Measurements from ENCODE around the gene MXRA7.

MXRA7 gene

GRCh38 chr17:76673729-76674128 lies 37.0 kb downstream of the MXRA7 start:
- 90 to 97% methylated on average over 4 of the region's 5 CpGs for WGBS, 2 experiments (ENCODE audit: insufficient coverage in 2 of 2)
- no peak overlapping the region for H3K27ac ChIP-seq (ENCODE audit: low read depth, low read length, severe bottlenecking)

GRCh38 chr17:76672892-76673291 lies 37.9 kb downstream of the MXRA7 start:
- Histone ChIP-seq H3K4me3 (ENCODE audit: extremely low read depth, insufficient read depth, low read length, poor library complexity, severe bottlenecking) (no peak overlapping the region), H3K4me1 (ENCODE audit: control insufficient read depth, insufficient read depth, low read length, poor library complexity, severe bottlenecking) (peaks cover 6% of the 10 kb centered on the region), H3K36me3 (ENCODE audit: control insufficient read depth, insufficient read depth, low read length) (no peaks in the 10 kb centered on the region), H3K9me3 (ENCODE audit: control insufficient read depth, low read length) (no peaks in the 10 kb centered on the region), H3K27ac (ENCODE audit: low read depth, low read length, severe bottlenecking) (no peak overlapping the region)
- 90 to 92% methylated on average over 3 of the region's 3 CpGs for WGBS, 2 experiments (ENCODE audit: insufficient coverage in 2 of 2)

More at GRCh38 chr17:76673729-76674128, 37.0 kb downstream of the MXRA7 start:
- Histone ChIP-seq H3K36me3 (ENCODE audit: control insufficient read depth, insufficient read depth, low read length) (peaks cover 1% of the 10 kb centered on the region), H3K9me3 (ENCODE audit: control insufficient read depth, low read length) (no peaks in the 10 kb centered on the region), H3K4me1 (ENCODE audit: control insufficient read depth, insufficient read depth, low read length, poor library complexity, severe bottlenecking) (peaks cover 6% of the 10 kb centered on the region), H3K4me3 (ENCODE audit: extremely low read depth, insufficient read depth, low read length, poor library complexity, severe bottlenecking) (no peak overlapping the region)

- Histone ChIP-seq H3K36me3 (ENCODE audit: control insufficient read depth, insufficient read depth, low read length) (no peaks in the 10 kb centered on the region), H3K4me1 (ENCODE audit: control insufficient read depth, insufficient read depth, low read length, poor library complexity, severe bottlenecking) (peaks cover 6% of the 10 kb centered on the region), H3K4me3 (ENCODE audit: extremely low read depth, insufficient read depth, low read length, poor library complexity, severe bottlenecking) (peak overlapping the region; percentile 68), H3K27ac (ENCODE audit: low read depth, low read length, severe bottlenecking) (no peak overlapping the region), H3K9me3 (ENCODE audit: control insufficient read depth, low read length) (no peaks in the 10 kb centered on the region)
- WGBS, 2 experiments (ENCODE audit: insufficient coverage in 2 of 2), result 76 to 86% methylated on average over 8 to 13 of the region's 13 CpGs
Observed at GRCh38 chr17:76672270-76672851, 38.4 kb downstream of the MXRA7 start.

GRCh38 chr17:76671912-76672262 lies 38.9 kb downstream of the MXRA7 start:
- peak overlapping the region; percentile 29 for H3K27ac ChIP-seq (ENCODE audit: low read depth, low read length, severe bottlenecking)
- no peaks in the 10 kb centered on the region for H3K36me3 ChIP-seq (ENCODE audit: control insufficient read depth, insufficient read depth, low read length)
- peaks cover 6% of the 10 kb centered on the region for H3K4me1 ChIP-seq (ENCODE audit: control insufficient read depth, insufficient read depth, low read length, poor library complexity, severe bottlenecking)
- WGBS, 2 experiments (ENCODE audit: insufficient coverage in 2 of 2), result 4 to 6% methylated on average over 18 of the region's 19 CpGs
- no peaks in the 10 kb centered on the region for H3K9me3 ChIP-seq (ENCODE audit: control insufficient read depth, low read length)
- peak overlapping the region; percentile 68 for H3K4me3 ChIP-seq (ENCODE audit: extremely low read depth, insufficient read depth, low read length, poor library complexity, severe bottlenecking)

- H3K4me3 ChIP-seq (ENCODE audit: extremely low read depth, insufficient read depth, low read length, poor library complexity, severe bottlenecking), result peak overlapping the region; percentile 68
- H3K27ac ChIP-seq (ENCODE audit: low read depth, low read length, severe bottlenecking), result no peak overlapping the region
- H3K36me3 ChIP-seq (ENCODE audit: control insufficient read depth, insufficient read depth, low read length), result no peaks in the 10 kb centered on the region
- peaks cover 6% of the 10 kb centered on the region for H3K4me1 ChIP-seq (ENCODE audit: control insufficient read depth, insufficient read depth, low read length, poor library complexity, severe bottlenecking)
- H3K9me3 ChIP-seq (ENCODE audit: control insufficient read depth, low read length), result no peaks in the 10 kb centered on the region
- WGBS, 2 experiments (ENCODE audit: insufficient coverage in 2 of 2), result 27 to 32% methylated on average over 27 to 32 of the region's 32 CpGs
Observed at GRCh38 chr17:76671123-76671911, 39.4 kb downstream of the MXRA7 start.

- Histone ChIP-seq H3K9me3 (ENCODE audit: control insufficient read depth, low read length) (no peaks in the 10 kb centered on the region), H3K4me1 (ENCODE audit: control insufficient read depth, insufficient read depth, low read length, poor library complexity, severe bottlenecking) (peaks cover 6% of the 10 kb centered on the region), H3K36me3 (ENCODE audit: control insufficient read depth, insufficient read depth, low read length) (no peaks in the 10 kb centered on the region), H3K27ac (ENCODE audit: low read depth, low read length, severe bottlenecking) (no peak overlapping the region), H3K4me3 (ENCODE audit: extremely low read depth, insufficient read depth, low read length, poor library complexity, severe bottlenecking) (no peak overlapping the region)
- 91 to 94% methylated on average over 8 to 9 of the region's 9 CpGs for WGBS, 2 experiments (ENCODE audit: insufficient coverage in 2 of 2)
Observed at GRCh38 chr17:76670718-76671122, 40.0 kb downstream of the MXRA7 start.

GRCh38 chr17:76670020-76670717 lies 40.6 kb downstream of the MXRA7 start:
- no peak overlapping the region for H3K4me3 ChIP-seq (ENCODE audit: extremely low read depth, insufficient read depth, low read length, poor library complexity, severe bottlenecking)
- H3K36me3 ChIP-seq (ENCODE audit: control insufficient read depth, insufficient read depth, low read length), result no peaks in the 10 kb centered on the region
- 95 to 100% methylated on average over 4 of the region's 9 CpGs for WGBS, 2 experiments (ENCODE audit: insufficient coverage in 2 of 2)
- H3K9me3 ChIP-seq (ENCODE audit: control insufficient read depth, low read length), result no peaks in the 10 kb centered on the region
- H3K4me1 ChIP-seq (ENCODE audit: control insufficient read depth, insufficient read depth, low read length, poor library complexity, severe bottlenecking), result peaks cover 6% of the 10 kb centered on the region
- no peak overlapping the region for H3K27ac ChIP-seq (ENCODE audit: low read depth, low read length, severe bottlenecking)

GRCh38 chr17:76667786-76668453 lies 42.8 kb downstream of the MXRA7 start:
- Histone ChIP-seq H3K36me3 (ENCODE audit: control insufficient read depth, insufficient read depth, low read length) (no peaks in the 10 kb centered on the region), H3K9me3 (ENCODE audit: control insufficient read depth, low read length) (no peaks in the 10 kb centered on the region), H3K27ac (ENCODE audit: low read depth, low read length, severe bottlenecking) (no peak overlapping the region), H3K4me3 (ENCODE audit: extremely low read depth, insufficient read depth, low read length, poor library complexity, severe bottlenecking) (no peak overlapping the region), H3K4me1 (ENCODE audit: control insufficient read depth, insufficient read depth, low read length, poor library complexity, severe bottlenecking) (peaks cover 6% of the 10 kb centered on the region)
- 83 to 89% methylated on average over 12 to 13 of the region's 14 CpGs for WGBS, 2 experiments (ENCODE audit: insufficient coverage in 2 of 2)

- whole genome bisulfite sequencing, 2 experiments (ENCODE audit: insufficient coverage in 2 of 2), result 83 to 95% methylated on average over 2 of the region's 2 CpGs
- H3K36me3 ChIP-seq (ENCODE audit: control insufficient read depth, insufficient read depth, low read length), result no peaks in the 10 kb centered on the region
- H3K4me3 ChIP-seq (ENCODE audit: extremely low read depth, insufficient read depth, low read length, poor library complexity, severe bottlenecking), result no peak overlapping the region
- H3K27ac ChIP-seq (ENCODE audit: low read depth, low read length, severe bottlenecking), result no peak overlapping the region
- no peaks in the 10 kb centered on the region for H3K9me3 ChIP-seq (ENCODE audit: control insufficient read depth, low read length)
- H3K4me1 ChIP-seq (ENCODE audit: control insufficient read depth, insufficient read depth, low read length, poor library complexity, severe bottlenecking), result peaks cover 6% of the 10 kb centered on the region
Observed at GRCh38 chr17:76667491-76667755, 43.3 kb downstream of the MXRA7 start.

GRCh38 chr17:76660656-76661042 lies 50.1 kb downstream of the MXRA7 start:
- Histone ChIP-seq H3K27ac (ENCODE audit: low read depth, low read length, severe bottlenecking) (no peak overlapping the region), H3K9me3 (ENCODE audit: control insufficient read depth, low read length) (no peaks in the 10 kb centered on the region), H3K36me3 (ENCODE audit: control insufficient read depth, insufficient read depth, low read length) (no peaks in the 10 kb centered on the region), H3K4me3 (ENCODE audit: extremely low read depth, insufficient read depth, low read length, poor library complexity, severe bottlenecking) (no peak overlapping the region), H3K4me1 (ENCODE audit: control insufficient read depth, insufficient read depth, low read length, poor library complexity, severe bottlenecking) (peaks cover 9% of the 10 kb centered on the region)
- 89 to 100% methylated on average over 1 of the region's 3 CpGs for WGBS, 2 experiments (ENCODE audit: insufficient coverage in 2 of 2)

All from mesodermal cell (in vitro differentiated cells).